ENCODE measurements around the gene IL23R.
A peak's percentile ranks its signal among the peaks of the same experiment; 100 is the strongest.

The IL23R gene

DNA sequence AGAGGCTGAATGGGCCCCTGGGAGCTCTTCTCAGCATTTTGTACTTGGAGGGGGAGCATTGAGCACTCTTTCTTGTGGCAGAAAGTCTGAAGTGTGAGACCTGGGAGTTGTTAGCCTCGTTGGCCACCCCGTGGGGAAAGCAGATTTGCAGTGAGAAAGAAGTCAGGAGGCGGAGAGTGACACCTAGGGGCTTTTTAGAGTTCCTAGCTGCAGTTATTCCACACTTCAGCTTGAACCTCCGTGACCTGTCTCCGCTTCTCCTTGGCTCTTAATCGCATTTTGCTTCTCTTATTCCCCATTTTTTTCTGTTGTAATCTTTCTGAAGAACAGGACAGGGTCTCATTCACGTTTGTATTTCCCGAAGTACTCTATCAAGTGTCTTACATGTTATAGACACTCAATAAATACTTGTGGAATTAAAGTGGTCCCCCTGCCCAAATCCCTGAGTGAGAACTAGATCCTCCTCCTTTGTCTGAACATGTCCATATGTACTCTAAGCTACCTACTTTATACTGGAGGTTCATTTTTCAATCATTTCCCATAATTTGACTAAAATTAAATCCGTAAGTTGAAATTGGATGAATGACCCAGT lies 17.0 kb upstream of the IL23R start:
- peak; percentile 92 for DNase-seq (ENCODE audit: low read depth, low spot score)

GRCh38 chr1:67150931-67151330 lies 15.3 kb upstream of the IL23R start:
- peak; percentile 44 for DNase-seq (ENCODE audit: low read depth, low spot score)

GRCh38 chr1:67158401-67158800 lies 7.9 kb upstream of the IL23R start:
- no peak for DNase-seq (ENCODE audit: low read depth, low spot score)

GRCh38 chr1:67159233-67159632 lies 7.0 kb upstream of the IL23R start:
- DNase-seq (ENCODE audit: low read depth, low spot score): no peak

- peak; percentile 10 for DNase-seq (ENCODE audit: low read depth, low spot score)
Measured at GRCh38 chr1:67162954-67163353, 3.3 kb upstream of the IL23R start.

GRCh38 chr1:67165468-67166041 lies 699 bp upstream of the IL23R start:
- no peak for DNase-seq (ENCODE audit: low read depth, low spot score)

DNA sequence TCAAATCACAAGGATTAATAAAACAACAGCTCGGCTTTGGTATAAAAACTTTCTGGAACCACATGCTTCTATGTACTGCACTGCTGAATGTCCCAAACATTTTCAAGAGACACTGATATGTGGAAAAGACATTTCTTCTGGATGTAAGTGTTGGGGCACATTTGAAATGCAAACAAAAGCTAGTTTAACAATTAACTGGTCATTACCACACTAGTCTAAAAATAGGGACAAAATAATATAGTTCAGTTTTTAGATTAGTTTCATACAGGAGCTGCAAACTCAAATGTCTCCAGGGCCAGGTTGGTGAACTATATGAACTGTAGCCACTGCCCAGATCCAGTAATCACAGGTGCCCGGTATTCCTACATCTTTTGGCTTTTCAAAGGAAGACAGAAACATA lies 3.2 kb downstream of the IL23R start:
- DNase-seq (ENCODE audit: low read depth, low spot score): no peak

GRCh38 chr1:67169932-67170331 lies 3.7 kb downstream of the IL23R start:
- no peak for DNase-seq (ENCODE audit: low read depth, low spot score)

- no peak for DNase-seq (ENCODE audit: low read depth, low spot score)
Measured at GRCh38 chr1:67170751-67171573, 4.7 kb downstream of the IL23R start.

DNA sequence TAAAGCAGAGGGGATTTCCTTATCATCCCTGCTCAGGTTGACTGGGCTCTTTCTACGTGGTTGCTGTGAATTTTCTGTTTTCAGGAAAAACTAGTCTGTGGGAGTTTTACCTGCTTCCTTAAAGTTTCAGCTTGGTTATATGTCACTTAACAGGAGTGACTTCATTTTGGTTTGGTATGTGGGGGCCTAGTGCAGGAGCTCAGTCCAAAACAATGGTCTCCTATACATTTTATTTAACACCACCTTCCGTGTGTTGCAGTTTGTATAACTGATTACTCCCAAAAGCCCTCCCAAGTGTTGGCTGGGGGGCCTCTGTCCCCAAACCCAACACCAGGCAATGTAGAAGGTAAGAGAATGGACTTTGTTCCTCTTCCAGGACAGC lies 5.3 kb downstream of the IL23R start:
- no peak for DNase-seq (ENCODE audit: low read depth, low spot score)

DNA sequence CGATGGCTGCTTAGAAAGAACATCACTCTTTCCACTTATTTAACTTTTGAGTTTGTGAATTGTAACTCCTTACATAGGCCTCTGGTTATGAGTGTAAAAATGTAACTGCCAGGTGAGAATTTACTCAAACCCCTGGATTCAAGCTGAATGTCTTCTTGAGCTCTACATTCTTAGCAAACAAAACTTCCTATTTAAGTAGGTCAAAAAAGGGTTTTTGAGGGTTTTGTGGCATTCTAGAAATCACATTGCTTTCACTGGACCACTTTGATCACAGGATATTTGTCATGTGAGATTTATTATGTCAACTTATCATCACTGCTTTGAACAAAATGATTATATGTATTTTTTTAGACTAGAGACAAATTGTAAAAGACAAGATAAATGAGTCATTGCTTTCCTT lies 5.7 kb downstream of the IL23R start:
- peak; percentile 7 for DNase-seq (ENCODE audit: low read depth, low spot score)

DNA sequence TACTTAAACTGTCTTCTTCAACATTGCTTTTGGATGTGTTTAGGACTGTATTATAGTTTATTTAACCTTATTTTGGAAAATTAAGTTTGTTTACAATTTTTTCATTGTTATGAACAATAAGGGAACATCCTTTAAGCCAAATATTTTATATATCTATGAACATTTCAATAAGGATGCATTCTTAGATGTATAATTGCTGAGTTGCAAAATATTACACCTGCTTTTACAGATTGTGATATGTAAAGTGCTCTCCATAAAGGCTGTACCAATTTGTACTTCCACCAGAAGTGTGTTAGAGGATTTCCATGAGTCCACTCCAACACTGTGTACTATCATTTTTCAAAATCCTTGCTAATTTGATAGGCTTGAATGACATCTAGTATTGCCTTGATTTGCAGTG lies 7.7 kb downstream of the IL23R start:
- DNase-seq (ENCODE audit: low read depth, low spot score): no peak

DNA sequence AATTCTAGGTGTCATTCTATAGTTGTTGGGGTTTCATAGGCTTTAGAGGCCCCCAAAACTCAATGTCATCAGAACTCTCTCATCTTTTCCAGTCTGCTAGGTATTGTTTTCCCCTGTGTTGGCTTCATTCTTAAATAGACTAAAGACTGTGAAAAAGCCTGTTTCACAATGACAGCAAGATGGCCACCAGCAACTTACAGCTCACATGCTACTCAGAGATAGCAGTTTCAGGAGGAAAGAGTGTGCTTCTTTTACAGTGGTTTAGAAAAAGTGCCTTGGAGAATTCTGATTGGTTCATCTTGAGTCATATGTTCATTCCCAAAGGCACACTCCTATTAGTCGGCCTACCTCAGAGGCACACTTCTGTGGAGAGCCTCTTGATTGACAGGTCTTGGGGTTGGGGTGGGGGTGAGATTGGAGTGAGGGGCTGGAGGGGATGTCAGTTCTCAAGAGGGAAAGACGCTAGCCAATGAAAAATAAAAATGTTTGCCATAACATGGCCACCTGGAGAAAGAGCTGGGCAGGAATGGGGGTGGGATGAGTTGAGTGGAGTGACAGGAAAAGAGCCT lies 8.5 kb downstream of the IL23R start:
- DNase-seq (ENCODE audit: low read depth, low spot score): no peak

GRCh38 chr1:67175530-67176087 lies 9.4 kb downstream of the IL23R start:
- no peak for DNase-seq (ENCODE audit: low read depth, low spot score)

DNA sequence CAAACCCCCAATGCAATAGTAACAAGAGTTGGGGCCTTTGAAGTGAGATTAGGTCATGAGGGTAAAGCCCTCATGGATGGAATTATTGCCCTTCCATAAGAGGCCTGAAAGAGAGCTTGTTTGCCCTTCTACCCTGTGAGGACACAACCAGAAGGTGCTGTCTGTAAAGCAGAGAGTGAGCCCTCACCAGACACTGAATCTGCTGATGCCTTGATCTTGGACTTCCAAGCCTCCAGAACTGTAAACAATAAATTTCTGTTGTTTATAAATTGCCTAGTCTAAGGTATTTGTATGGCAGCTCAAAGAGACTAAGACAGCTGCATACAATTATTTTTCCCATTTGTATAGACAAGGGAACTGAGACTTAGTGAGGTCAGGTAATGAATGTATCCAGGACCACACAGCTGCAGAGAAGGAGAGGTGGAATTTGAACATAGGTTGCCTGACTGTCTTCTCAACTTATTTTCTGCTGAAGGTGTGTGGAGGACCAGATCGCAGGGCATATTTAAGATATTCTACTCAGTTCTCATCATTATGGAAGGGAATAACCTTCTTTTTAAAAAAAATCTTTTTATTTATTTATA lies 18.7 kb downstream of the IL23R start:
- DNase-seq (ENCODE audit: low read depth, low spot score): no peak

DNA sequence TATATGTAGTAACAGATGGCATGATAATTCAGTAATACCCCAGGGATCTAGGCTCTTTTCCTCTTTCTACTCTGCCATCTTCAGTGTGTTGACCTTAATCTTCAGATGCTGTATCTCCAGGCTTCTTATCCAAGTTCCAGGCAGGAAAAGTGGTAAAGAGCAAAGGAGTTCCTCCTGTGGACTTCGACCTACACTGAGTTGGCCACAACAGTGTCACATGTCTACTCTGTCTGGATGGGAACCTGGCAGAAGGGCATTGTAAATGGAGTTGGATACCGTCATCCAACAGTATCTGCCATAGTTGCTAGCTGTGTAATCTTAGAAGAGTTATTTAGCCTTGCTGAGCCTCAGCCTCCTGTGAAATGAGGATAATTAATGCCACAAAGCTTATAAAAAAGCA lies 21.9 kb downstream of the IL23R start:
- DNase-seq (ENCODE audit: low read depth, low spot score): no peak

GRCh38 chr1:67189953-67190352 lies 23.7 kb downstream of the IL23R start:
- DNase-seq (ENCODE audit: low read depth, low spot score): no peak

- no peak for DNase-seq (ENCODE audit: low read depth, low spot score)
Measured at GRCh38 chr1:67190410-67190809, 24.2 kb downstream of the IL23R start.

DNA sequence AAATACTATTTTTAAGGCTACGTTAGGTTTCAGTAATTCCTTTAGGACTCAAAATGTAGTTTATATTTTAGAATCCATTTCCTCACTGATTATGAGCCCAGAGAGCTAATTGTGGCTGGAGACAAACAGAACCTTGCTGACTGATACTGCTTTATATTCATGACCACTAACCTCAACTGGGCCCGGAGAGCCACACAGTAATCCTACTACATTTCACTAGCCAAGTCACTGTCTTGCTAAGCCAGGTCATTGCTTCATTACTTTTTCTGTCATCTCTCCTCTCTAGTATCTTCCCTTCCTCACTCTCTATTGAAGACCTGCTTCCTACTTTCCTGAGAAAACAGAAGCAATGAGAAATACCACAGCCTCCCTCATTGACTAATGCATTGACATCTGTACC lies 24.7 kb downstream of the IL23R start:
- DNase-seq (ENCODE audit: low read depth, low spot score): no peak

- DNase-seq (ENCODE audit: low read depth, low spot score): no peak
Measured at GRCh38 chr1:67191668-67192520, 25.6 kb downstream of the IL23R start.

DNA sequence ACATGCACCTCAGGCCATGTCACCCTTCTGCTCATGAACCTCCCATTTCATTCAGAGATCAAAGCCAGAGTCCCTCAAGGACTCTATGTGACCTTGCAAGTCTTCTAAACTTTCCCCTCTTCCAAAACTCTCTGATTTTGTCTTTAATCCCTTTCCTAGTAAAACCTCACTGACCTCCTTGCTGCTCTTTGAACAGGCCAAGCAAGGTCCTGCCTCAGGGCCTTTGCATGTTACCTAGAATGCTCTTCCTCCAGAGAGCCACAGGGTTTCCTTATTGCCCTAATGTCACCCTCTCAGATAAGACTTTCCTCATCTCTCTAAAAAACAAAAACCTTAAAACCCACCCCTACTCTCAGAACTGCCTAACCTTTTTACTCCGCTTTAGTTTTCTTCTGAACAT lies 26.6 kb downstream of the IL23R start:
- DNase-seq (ENCODE audit: low read depth, low spot score): no peak
